HG03558 (cell line): ENCODE results near the gene TMEM92.
"Not testable (repeated sequence)": the region's sequence is repeated elsewhere in the genome, so short reads cannot be mapped to it uniquely, and the experiment has no call there.

Experiments
- ATAC-seq: cut with Tn5 transposase; IDR thresholded peaks from one replicate; pipeline ENCODE4 v1.9.1; 2021; ENCODE audit warnings: moderate number of reproducible peaks; ENCODE audit not compliant: unreplicated experiment; ENCODE audit errors: extremely low read depth

TMEM92 gene

DNA sequence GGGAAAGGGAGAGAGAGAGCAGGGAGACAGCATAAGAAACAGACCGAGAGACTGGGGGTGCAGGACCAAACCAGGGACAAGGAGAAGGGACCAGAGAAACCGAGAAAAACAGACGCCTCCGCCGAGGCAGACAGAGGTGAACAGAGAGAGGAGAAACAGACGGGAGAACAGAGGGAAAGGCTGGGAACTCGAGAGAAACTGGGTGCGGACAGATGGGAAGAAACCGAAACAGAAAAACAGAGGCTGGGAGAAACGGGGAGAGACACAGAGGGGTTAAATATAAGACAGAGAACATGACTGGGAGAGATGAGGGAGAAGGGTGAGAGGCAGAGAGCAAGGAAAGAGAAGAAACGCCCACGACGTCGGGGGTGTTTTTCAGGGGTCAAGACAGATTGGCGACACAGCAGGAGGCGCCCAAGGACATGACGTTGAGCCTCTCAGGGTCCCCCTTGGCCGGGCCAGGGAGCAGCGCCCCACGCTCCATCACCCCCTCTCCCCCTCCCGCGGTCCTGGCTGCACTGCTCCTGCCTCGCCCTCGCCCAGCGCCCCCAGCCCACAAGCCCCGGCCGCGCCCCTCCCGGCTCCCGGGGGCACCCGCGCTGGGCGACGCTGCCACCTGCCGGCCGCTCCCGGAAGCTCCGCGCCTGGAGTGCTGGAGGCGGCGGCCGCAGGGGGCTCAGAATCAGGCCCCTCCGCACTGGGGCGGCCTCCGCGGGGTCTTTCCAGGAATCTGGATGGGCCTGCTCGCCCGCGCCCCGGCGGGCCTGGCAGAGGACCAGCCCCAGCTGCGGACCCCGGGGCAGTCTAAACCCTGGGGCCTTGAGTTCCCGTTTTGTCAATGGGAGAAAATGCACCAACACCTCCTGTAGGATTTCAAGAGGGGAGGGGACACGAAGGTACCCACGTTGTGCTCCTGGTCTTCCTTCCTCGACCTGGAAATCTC is 1.3 kb upstream of the TMEM92 start:
- ATAC-seq = no peak

DNA sequence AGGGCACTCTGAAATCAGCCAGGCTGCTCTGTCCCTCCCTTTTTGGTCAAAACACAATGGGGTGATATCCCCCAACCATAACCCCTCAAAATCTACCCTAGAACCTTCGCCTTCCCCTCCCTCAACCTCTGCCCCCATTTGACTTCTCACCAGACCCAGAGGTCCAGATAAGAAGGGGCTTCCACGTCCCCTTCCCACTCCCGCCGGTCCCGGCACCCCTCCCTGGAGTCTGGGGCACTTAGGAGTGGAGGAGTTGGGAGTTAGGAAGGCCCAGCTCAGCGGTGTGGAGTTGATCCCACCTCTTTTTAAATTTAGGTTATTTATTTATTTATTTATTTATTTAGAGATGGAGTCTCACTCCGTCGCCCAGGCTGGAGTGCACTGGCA is 619 bp upstream of the TMEM92 start:
- no peak for ATAC-seq

DNA sequence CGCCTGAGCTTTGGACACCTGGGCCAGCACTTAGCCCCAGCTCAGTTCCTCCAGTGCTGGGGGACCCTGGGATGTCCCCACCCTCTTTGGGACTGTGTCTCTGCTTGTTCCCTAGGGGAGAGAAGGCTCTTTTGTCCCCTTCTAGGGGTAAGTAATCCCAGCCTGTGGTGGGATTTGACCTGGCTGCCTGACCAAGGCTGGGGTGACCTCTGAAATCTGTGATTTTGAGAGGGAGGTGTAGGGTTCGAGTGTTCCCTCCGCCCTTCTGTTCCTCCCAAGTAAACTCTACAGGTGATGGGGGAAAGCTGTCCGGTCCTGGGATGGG is 593 bp downstream of the TMEM92 start:
- ATAC-seq = no peak

DNA sequence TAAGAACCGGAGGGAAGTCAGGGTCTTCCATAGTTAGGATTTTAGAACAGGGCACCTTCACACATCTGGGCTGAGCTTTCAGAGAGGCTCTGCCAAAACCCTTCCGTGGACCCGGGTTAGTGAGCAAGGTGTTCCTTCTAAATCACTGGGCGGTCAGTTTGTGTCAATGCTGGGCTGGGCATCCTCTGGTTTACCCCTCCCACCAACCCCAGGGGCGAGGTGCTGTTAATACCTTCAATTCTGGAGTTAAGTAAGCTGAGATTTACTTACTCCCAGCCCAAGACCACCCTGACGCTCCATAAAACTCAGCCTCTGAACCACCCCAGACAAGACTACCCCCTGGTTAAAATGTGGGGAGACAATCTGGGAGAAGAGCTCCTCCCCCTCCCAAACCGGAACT is 1.0 kb downstream of the TMEM92 start:
- no peak for ATAC-seq

DNA sequence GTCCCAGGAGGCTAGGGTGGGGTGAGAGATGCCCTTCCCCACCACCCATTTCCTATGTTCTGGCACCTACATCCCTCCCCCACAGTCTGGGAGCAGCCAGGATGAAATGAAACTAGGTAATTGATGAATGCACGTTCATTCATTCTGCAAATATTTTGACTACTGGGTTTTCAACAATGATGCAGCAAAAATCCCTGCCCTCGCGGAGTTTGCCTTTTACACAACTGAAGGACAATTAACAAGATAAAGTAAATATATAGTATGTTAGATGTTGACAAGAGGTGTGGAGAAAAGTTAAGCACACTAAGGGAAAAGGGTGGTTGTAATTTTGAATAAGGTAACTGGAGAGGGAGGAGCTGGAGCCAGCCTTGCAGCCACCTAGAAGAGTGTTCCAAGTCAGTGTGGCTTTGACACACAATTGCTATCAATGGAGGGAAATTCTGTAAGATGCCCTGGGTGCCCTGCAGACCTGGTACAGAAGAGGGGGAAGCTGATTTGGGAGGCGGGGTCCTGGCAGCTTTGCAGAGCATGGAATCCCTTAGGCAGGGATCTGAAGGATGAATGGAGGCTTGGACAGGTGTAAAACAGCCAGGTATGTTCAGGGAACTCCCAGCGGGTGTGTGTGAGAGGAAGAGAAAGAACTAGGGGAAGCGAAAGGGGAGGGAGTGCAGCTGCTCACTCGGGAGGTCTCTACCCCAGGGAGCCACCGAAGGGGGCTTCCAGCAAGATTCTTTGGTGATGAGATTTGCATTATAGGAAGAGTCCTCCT is 2.5 kb downstream of the TMEM92 start:
- no peak for ATAC-seq

DNA sequence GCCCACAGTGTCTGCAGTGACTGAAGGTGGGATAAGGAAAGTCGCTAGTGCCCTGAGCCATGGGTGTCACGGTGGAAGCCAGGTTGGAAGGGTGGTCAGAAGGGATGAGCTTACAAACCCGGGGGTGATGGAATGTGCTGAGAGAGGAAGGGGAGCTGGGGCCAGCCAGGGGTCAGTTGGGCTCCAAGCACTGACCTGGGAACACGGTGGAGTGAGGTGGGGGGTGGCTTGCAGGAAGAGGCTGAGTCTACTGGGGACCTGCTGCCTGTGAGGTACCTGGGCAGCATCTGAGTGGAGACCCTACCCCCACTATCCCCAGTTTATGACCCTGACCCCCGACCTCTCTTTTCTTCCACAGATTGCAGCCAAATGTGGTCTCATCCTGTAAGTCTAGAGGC is 3.1 kb downstream of the TMEM92 start:
- ATAC-seq = no peak

DNA sequence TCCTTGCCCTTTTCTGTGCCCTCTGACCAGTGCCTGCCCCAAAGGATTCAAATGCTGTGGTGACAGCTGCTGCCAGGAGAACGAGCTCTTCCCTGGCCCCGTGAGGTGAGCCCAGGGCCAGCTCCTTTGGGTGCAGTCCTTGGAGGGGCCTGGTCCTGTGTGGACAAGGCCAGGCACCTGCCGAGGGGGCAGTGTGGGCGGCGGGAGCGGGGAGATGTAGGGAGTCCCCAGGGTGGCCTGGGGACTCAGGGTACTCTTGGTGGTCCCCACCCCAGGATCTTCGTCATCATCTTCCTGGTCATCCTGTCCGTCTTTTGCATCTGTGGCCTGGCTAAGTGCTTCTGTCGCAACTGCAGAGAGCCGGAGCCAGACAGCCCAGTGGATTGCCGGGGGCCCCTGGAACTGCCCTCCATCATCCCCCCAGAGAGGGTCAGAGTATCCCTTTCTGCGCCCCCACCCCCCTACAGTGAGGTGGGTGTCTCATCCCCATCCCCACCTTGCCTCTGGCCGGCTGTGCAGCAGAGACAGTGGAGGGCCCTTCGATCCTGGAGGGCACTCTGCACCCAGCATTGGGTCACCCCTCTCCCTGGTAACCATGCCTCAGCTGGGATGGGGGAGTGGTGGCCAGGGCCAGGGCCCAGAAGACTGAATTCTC is 4.4 kb downstream of the TMEM92 start:
- ATAC-seq = no peak

DNA sequence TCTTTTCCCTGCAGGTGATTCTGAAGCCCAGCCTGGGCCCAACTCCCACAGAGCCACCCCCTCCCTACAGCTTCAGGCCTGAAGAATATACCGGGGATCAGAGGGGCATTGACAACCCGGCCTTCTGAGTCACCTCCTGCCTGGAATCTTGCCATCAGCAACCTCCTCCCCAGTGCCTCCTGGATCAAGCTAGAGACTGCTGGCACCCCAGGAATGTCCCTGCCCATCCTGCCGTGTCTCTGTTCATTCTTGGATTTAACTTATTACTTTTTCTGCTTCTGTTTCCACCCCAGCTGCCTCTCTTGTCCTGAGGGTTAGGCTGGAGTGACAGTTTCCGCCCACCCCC is 4.9 kb downstream of the TMEM92 start:
- no peak for ATAC-seq

DNA sequence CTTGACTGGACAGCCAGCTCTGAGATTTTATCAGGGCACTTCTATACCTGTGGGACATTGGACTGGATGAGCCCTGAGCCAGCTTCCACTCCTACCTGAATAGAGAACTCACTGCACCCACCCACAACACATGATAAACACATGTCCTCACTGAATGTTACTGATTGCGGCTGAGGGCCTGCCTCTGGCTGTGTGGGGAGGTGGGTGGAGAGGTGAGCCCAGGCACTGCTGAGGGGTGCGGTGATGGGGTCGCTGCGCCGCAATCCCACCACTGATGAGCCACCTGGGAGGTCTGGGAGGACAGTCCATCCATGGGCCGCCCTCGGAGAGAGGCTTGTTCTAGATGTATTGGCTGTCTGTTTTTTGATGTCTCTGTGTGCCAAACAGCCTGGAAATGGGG is 5.4 kb downstream of the TMEM92 start:
- ATAC-seq = no peak

DNA sequence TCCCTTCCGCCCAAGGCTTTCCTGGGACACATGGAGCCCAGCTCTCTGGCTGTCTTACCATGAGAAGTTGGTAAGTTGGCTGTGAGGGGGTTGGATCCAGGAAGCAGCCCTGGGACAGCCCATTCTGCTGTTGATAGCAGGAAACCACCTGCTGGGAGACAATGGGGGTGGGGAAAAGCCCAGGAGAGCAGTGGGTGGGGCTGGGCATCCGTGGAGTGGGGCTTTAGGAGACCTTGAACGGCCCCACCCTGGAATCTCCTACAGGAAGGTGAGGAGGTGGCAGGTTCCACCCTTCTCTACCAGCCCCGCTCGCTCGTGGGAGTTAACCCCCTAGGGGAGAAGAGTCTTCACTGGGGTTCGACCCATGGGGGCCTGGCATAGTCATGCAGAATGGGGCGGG is 5.8 kb downstream of the TMEM92 start:
- ATAC-seq = no peak

DNA sequence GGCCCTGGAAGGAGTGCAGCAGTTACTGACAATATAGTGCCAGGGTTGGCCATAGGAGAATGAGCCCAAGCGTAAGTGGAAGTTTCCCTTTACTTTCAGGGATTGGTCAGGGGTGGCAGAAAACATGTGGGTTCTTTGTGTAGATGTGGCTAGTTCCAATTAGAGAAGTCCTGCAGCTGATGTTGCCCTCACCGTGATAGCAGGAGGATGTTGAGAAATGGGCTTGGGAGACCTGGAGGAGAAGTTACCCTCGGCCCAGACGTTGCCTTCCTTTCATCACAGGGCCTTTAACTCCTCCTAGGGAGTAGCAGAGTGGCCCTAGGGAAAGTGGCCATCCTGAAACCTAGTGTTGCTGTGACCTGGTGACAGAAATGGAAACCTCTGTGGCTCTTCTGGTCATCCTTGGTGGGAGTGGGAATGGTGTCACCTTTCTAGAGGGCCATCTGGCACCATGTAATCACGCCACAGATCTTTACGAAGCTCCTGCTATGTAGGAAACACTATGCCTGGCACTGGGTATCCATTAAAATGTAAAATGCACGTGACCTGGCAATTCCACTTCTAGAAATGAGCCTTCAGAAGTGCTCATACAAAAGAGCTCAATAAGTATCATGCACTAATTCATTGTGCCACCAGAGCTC is 6.7 kb downstream of the TMEM92 start:
- ATAC-seq = no peak

DNA sequence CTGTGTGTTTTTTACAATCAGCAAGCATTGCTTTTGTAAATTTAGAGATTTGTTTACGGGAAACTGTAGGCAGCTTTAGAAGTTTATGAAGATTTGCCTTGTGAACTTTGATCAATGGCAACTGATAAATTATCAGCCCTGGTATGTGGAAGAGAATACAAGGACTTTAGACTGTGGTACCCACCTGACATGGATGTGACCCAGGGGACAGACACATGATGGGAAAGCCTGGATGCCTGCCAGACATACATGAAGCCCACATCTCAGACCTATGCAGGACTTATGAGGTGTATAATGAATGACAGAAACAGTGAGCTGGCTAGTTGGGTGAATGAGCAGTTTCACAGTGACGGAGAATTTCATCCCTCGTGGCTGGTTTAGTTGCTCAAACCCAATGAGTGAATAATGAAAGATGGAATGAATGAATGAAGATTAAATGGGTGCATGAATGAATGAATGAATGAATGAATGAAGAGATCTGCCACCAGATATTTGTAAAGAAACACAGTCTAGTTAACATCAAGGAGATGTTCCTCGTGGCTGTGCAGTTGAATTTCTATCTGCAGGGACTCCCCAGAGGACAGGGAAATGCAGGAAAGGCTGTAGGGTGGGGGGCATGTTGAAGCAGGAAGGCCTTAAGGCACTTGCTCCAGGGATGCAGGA is 7.6 kb downstream of the TMEM92 start:
- no peak for ATAC-seq

DNA sequence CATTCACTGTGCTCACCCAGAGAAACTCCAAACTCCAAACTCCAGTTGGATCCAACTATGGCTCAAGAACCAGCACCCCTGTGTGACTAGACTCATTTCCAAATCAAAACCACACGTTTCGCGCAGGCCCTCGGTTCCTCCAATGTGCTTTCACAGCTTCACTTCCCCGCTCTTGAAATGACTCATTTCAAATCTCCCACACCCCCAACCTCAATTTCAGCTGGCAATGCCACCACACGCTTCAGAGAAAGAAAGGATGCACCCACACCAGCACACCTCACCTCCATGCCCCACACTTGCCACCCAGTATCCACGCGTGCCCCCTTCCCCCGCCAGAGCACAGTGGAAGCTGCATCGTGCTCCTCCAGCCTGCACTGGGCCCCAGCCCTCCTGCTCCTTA is 9.0 kb downstream of the TMEM92 start:
- ATAC-seq = no peak

DNA sequence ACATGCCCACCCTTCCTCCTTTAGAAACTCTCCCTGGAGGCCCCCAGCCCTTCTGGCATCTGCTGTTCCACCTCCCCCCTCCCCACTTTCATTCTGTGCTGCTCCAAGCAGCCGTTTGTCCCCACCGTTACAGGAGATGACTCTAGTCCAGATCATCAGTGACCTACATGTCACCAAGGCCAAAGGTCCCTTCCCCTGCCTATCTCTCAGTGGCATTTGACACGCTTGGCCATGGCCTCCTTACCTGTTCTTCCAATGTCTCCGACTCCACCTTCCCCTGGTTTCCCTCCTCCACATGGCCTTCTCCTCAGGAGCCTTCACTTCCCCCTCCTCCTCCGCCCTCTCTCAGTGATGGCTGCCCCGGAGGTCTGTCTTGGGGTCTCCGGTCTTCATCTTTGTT is 9.4 kb downstream of the TMEM92 start:
- no peak for ATAC-seq

DNA sequence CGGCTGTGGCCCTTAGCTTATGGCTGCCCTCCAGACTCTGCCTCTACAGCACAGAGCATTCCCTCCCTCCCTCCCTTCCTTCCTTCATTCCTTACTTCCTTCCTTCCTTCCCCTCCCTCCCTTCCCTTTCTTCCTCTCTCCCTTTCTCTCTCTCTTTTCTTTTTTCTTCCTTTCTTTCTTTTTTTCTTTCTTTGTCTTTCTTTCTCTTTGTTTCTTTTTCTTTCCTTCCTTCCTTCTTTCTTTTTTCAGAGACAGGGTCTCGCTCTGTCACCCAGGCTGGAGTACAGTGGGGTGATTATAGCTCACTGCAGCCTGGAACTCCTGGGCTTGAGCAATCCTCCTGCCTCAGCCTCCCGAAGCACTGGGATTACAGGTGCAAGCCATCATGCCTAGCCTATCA is 11.7 kb downstream of the TMEM92 start:
- no peak for ATAC-seq

DNA sequence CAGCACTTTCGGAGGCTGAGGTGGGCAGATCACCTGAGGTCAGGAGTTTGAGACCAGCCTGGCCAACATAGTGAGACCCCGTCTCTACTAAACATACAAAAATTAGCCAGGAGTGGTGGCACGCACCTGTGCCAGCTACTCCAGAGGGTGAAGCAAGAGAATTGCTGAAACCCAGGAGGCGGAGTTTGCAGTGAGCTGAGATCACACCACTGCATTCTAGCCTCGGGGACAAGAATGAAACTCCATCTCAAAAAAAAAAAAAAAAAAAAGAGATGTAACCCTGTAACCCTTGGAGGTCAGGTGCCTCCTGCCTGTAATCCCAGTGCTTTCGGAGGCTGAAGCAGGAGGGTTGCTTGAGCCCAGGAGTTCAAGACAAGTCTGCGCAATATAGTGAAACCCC is 13.0 kb downstream of the TMEM92 start:
- ATAC-seq = not testable (repeated sequence)

DNA sequence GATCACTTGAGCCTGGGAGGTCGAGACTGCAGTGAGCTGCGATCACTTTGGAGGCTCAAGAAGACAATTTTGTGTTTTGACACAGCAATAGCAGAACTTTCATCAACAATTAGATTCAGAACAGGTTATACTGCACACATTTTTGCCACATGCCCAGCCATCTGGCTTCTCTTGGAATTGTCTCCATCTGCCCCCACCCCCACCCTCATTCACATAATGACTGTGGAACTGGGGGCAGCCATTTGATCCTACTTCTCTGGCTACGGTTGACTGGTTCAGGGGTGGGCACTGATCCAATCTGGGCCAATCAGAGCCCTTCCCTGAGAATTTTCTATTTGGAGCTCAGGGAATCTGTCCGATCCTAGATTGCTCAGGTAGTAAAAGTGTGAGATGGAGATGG is 14.0 kb downstream of the TMEM92 start:
- no peak for ATAC-seq

DNA sequence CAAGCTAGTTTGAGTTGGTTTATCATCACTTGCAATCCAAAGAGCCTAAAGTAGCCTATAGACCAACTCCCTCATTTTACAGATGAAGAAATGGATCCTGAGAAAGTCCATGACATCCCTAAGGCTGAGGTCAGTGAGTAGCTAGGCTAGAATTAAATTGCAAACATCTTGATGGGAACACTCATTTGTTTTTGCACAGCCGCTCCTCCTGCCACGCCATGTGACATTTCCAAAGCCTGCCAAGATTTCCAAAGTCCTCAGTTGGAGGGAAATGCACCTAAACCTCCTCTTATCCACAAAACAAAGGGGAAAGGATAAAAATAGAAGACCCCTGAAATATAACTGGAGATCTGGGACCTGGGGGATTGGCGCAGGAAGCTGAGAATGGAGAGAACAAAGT is 15.0 kb downstream of the TMEM92 start:
- no peak for ATAC-seq

DNA sequence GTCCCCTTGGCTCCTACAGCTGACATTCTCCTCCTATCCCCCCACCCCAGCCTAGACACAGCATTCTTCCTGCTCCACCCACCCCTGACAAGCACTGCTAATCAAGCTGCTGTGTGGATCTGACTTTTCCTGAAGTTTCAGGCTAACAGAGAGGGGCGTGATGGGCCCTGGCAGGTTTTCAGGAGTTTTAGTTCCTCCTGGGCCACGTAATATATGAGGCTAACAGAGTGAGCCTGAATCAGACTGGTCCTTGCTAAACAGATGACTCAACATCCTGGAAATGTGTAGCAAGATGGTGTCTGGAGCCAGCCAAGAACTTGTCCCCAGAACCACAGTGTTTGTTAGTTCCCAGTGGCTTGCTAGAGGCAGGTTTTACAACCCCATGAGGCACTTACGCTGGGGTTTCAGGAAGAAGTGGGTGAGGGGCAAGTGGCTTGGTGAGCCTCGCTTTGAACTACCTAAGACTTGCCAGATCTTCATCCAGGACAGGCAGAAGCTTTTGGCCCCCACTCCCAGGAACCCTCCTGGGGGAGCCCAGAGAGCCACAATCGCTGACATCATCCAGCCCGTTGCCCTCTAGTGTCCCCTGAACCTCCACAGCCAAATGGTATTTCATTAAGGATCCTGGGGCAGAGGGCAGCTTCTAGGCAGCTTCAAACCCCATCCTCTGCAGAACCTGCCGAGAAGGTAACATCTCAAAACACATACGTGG is 15.9 kb downstream of the TMEM92 start:
- ATAC-seq = no peak

DNA sequence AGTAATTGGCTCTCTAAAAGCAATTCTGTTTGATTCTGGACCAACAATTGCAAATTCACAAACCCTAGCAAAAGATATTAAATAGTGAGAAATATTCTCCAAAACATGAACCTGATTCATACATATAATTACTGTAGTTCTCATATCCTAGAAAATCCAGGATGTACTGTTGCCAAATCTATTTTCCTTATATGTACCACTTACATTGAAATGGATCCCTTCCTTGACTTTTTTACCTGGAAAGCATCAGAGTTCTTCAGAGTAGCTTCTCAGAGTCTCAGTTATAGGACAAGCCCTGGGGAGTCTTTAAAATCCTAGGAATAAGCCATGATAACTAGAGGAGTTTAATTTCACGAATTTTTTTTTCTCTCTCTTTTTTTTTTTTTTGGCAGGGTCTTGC is 16.7 kb downstream of the TMEM92 start:
- no peak for ATAC-seq
